ENCODE results near the gene APBB1IP.
"Not testable (repeated sequence)": the region's sequence is repeated elsewhere in the genome, so short reads cannot be mapped to it uniquely, and the experiment has no call there.

The APBB1IP gene

GRCh38 chr10:26489081-26489480, 50.9 kb downstream of the APBB1IP start:
- no peak overlapping the region for H3K4me3 ChIP-seq (ENCODE audit: low read length, poor library complexity, severe bottlenecking)
- H4K20me1 ChIP-seq (ENCODE audit: insufficient read depth, low read length, poor library complexity, severe bottlenecking): no peaks in the 10 kb centered on the region
- H3F3A ChIP-seq (ENCODE audit: low read depth): no peaks in the 10 kb centered on the region
- H3K27me3 ChIP-seq (ENCODE audit: insufficient read depth, low read length, poor library complexity, severe bottlenecking): no peaks in the 10 kb centered on the region
- TF ChIP-seq EZH2phosphoT487 (IDR thresholded peaks at IDR 0.05; ENCODE audit: borderline replicate concordance) (no peak), CTCF (conservative IDR thresholded peaks at IDR 0.05; ENCODE audit: low read length) (no peak)
- H2AFZ ChIP-seq (ENCODE audit: low read length): no peak overlapping the region
- H3K36me3 ChIP-seq (ENCODE audit: insufficient read depth, low read length): 0 out of 2 replicates have a peak, but pooled peaks cover 3% of the 10 kb centered on the region
- H3K4me2 ChIP-seq (ENCODE audit: low read depth, low read length, poor library complexity, severe bottlenecking): no peak overlapping the region
- no peaks in the 10 kb centered on the region for H3K9me3 ChIP-seq (ENCODE audit: insufficient read depth, low read depth, low read length)
- no peaks in the 10 kb centered on the region for H3K79me2 ChIP-seq (ENCODE audit: insufficient read depth, low read length)
- H3K9me2 ChIP-seq (replicated peaks; ENCODE audit: low read depth, low read length): no peaks in the 10 kb centered on the region
- H3K4me1 ChIP-seq (ENCODE audit: insufficient read depth, low read length, poor library complexity, severe bottlenecking): no peaks in the 10 kb centered on the region
- no peak overlapping the region for H3K9ac ChIP-seq (ENCODE audit: low read depth, low read length, poor library complexity, severe bottlenecking)

GRCh38 chr10:26490367-26490766, 52.2 kb downstream of the APBB1IP start:
- not testable (repeated sequence) for H3K9me2 ChIP-seq (replicated peaks; ENCODE audit: low read depth, low read length); H4K20me1 ChIP-seq (ENCODE audit: insufficient read depth, low read length, poor library complexity, severe bottlenecking); H3F3A ChIP-seq (ENCODE audit: low read depth); H3K9ac ChIP-seq (ENCODE audit: low read depth, low read length, poor library complexity, severe bottlenecking); H2AFZ ChIP-seq (ENCODE audit: low read length); H3K4me2 ChIP-seq (ENCODE audit: low read depth, low read length, poor library complexity, severe bottlenecking); H3K79me2 ChIP-seq (ENCODE audit: insufficient read depth, low read length); H3K4me1 ChIP-seq (ENCODE audit: insufficient read depth, low read length, poor library complexity, severe bottlenecking); H3K27me3 ChIP-seq (ENCODE audit: insufficient read depth, low read length, poor library complexity, severe bottlenecking); H3K36me3 ChIP-seq (ENCODE audit: insufficient read depth, low read length); H3K9me3 ChIP-seq (ENCODE audit: insufficient read depth, low read depth, low read length); H3K4me3 ChIP-seq (ENCODE audit: low read length, poor library complexity, severe bottlenecking)

GRCh38 chr10:26491276-26491675, 53.1 kb downstream of the APBB1IP start:
- no peaks in the 10 kb centered on the region for H4K20me1 ChIP-seq (ENCODE audit: insufficient read depth, low read length, poor library complexity, severe bottlenecking)
- H3F3A ChIP-seq (ENCODE audit: low read depth): no peaks in the 10 kb centered on the region
- H2AFZ ChIP-seq (ENCODE audit: low read length): no peak overlapping the region
- H3K9me2 ChIP-seq (replicated peaks; ENCODE audit: low read depth, low read length): no peaks in the 10 kb centered on the region
- no peaks in the 10 kb centered on the region for H3K4me1 ChIP-seq (ENCODE audit: insufficient read depth, low read length, poor library complexity, severe bottlenecking)
- no peak overlapping the region for H3K4me2 ChIP-seq (ENCODE audit: low read depth, low read length, poor library complexity, severe bottlenecking)
- H3K9ac ChIP-seq (ENCODE audit: low read depth, low read length, poor library complexity, severe bottlenecking): no peak overlapping the region
- H3K27me3 ChIP-seq (ENCODE audit: insufficient read depth, low read length, poor library complexity, severe bottlenecking): no peaks in the 10 kb centered on the region
- no peaks in the 10 kb centered on the region for H3K79me2 ChIP-seq (ENCODE audit: insufficient read depth, low read length)
- no peaks in the 10 kb centered on the region for H3K9me3 ChIP-seq (ENCODE audit: insufficient read depth, low read depth, low read length)
- TF ChIP-seq EZH2phosphoT487 (IDR thresholded peaks at IDR 0.05; ENCODE audit: borderline replicate concordance) (no peak), CTCF (conservative IDR thresholded peaks at IDR 0.05; ENCODE audit: low read length) (no peak)
- H3K36me3 ChIP-seq (ENCODE audit: insufficient read depth, low read length): 0 out of 2 replicates have a peak, but pooled peaks cover 3% of the 10 kb centered on the region
- no peak overlapping the region for H3K4me3 ChIP-seq (ENCODE audit: low read length, poor library complexity, severe bottlenecking)

- Histone ChIP-seq H3K9me2 (replicated peaks; ENCODE audit: low read depth, low read length) (no peaks in the 10 kb centered on the region), H3K4me2 (ENCODE audit: low read depth, low read length, poor library complexity, severe bottlenecking) (no peak overlapping the region), H3K9ac (ENCODE audit: low read depth, low read length, poor library complexity, severe bottlenecking) (no peak overlapping the region), H3F3A (ENCODE audit: low read depth) (no peaks in the 10 kb centered on the region), H3K79me2 (ENCODE audit: insufficient read depth, low read length) (no peaks in the 10 kb centered on the region), H4K20me1 (ENCODE audit: insufficient read depth, low read length, poor library complexity, severe bottlenecking) (no peaks in the 10 kb centered on the region), H3K36me3 (ENCODE audit: insufficient read depth, low read length) (0 out of 2 replicates have a peak, but pooled peaks cover 3% of the 10 kb centered on the region), H3K9me3 (ENCODE audit: insufficient read depth, low read depth, low read length) (no peaks in the 10 kb centered on the region), H3K4me1 (ENCODE audit: insufficient read depth, low read length, poor library complexity, severe bottlenecking) (no peaks in the 10 kb centered on the region), H3K27me3 (ENCODE audit: insufficient read depth, low read length, poor library complexity, severe bottlenecking) (no peaks in the 10 kb centered on the region), H3K4me3 (ENCODE audit: low read length, poor library complexity, severe bottlenecking) (no peak overlapping the region), H2AFZ (ENCODE audit: low read length) (no peak overlapping the region)
- TF ChIP-seq CTCF (conservative IDR thresholded peaks at IDR 0.05; ENCODE audit: low read length): no peak
- TF ChIP-seq EZH2phosphoT487 (IDR thresholded peaks at IDR 0.05; ENCODE audit: borderline replicate concordance): no peak
Measured at GRCh38 chr10:26491934-26492333, 53.8 kb downstream of the APBB1IP start.

- not testable (repeated sequence) for H3K79me2 ChIP-seq (ENCODE audit: insufficient read depth, low read length); H3K36me3 ChIP-seq (ENCODE audit: insufficient read depth, low read length); H3K4me2 ChIP-seq (ENCODE audit: low read depth, low read length, poor library complexity, severe bottlenecking); H3K4me3 ChIP-seq (ENCODE audit: low read length, poor library complexity, severe bottlenecking); H3K9ac ChIP-seq (ENCODE audit: low read depth, low read length, poor library complexity, severe bottlenecking); H3K9me2 ChIP-seq (replicated peaks; ENCODE audit: low read depth, low read length); H2AFZ ChIP-seq (ENCODE audit: low read length); H3K4me1 ChIP-seq (ENCODE audit: insufficient read depth, low read length, poor library complexity, severe bottlenecking); H3F3A ChIP-seq (ENCODE audit: low read depth); H3K9me3 ChIP-seq (ENCODE audit: insufficient read depth, low read depth, low read length); H3K27me3 ChIP-seq (ENCODE audit: insufficient read depth, low read length, poor library complexity, severe bottlenecking); H4K20me1 ChIP-seq (ENCODE audit: insufficient read depth, low read length, poor library complexity, severe bottlenecking)
Measured at GRCh38 chr10:26492725-26493124, 54.6 kb downstream of the APBB1IP start.

Data from Loucy (cell line).